ENCODE results near the gene LRMDA.

Gene LRMDA

DNA sequence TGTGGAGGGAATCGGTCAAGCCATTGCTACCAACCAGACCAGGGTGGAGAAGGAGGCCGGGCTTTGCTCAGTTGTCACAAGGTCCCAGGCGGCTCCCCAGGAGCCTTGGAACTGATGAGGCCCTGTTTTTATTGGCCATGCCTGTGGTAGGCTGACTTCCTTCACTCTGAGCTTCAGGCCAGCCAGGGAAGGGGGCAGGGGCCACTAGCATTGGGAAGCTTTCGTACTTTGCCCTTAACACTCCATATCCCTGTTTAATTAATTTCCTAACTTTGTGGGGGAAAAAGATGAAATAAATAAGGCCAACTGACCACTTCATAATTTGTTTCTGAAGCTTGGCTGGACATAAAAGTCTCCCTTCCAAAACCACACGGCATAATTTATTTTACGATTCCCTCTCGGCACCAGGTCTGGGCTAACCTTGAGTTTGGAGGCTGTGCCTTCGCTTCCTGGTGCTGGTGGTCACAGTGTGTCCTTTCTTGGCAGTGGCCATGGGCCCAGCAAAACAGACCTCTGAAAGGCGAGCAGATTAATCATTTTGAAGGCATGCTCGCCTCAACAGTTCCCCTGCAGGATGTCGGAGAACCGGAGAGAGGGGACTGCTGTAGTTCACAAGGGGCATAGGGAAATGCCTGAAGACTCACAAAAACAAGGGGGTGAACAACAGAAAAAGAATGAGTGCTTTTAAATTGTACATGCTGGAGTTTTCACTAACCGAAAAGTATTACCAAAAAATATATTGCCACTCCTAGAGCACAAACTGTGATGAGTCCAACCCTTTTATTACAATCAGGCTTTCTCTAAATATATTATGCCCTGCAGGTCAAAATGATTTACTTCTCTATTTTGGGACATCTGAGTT is 966.0 kb downstream of the LRMDA start:
- no peak for DNase-seq

- no peak for DNase-seq
Observed at GRCh38 chr10:76398043-76398710, 966.8 kb downstream of the LRMDA start.

DNA sequence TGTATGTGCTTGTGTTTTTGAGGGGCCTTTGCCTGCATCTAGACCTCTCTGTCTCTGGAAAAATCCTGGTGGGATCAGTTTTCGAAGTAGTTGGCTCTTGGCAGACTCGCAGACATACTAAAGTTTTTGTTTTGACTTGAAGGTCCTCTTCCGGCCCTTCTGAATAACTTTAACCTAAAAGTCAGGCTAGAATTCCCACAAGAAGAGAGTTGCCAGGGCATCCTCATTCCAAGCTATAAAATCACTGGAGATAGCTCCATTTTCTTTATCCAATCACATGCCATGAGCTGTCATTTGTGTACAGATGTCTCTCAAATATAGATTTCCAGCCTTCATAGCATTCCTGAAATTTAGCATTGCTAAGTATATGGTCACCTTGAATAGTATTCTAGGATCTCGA is 967.8 kb downstream of the LRMDA start:
- no peak for DNase-seq

DNA sequence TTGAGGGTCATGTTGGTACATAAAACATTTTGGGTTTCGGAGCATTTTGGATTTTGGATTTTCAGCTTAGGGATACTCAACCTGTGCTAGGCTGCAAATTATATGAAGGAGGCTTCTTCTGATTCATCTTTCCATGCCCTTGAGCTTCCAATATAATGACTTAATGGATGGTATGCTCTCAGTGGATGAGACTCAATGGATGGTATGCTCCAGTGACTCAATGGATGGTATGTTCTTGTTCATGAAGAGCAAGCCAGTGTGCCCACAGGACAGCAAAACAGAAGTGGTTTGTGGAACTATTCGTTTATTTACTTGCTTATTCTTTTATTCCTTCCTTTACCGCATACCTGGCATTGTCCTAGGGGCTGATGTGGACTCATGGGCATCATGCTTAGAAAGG is 969.6 kb downstream of the LRMDA start:
- no peak for DNase-seq

GRCh38 chr10:76403912-76404311 is 972.5 kb downstream of the LRMDA start:
- no peak for DNase-seq

DNA sequence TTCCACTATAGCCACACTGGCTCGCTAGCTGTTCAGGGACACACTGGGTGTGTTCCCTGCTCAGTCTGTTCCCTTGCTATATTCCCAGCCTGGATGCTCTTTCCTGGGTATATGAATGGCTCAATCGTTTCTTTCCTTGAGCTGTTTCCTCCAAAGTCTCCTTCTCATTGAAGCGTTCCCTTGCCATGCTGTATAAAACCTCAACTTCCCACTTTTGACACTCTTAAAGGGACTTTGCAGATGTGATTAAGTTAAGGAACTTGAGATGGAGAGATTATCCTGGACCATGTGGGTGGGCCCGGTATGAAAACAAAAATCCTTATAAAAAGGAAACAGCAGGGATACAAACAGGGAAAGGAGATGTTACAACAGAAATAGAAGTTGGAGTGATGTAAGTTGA is 973.1 kb downstream of the LRMDA start:
- no peak for DNase-seq

DNA sequence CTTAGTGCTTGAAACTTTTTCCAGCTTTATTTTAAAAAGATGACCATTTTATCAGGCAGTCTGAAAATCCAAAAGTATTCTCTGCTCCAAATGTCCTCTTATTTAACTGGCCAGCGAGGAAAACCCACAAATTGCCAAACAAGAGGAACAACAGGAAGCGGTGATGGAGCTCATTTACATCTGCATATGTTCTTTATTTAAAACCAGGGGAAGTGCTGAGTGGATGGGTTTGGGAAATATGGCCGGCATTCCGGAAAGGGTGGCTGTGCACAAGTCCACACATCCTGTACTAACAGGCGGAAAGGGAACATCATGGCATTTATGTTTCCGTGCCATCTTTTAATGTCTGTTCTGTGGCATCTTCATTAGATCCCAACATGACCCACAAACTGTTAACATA is 974.5 kb downstream of the LRMDA start:
- DNase-seq = no peak

GRCh38 chr10:76408646-76409045 is 977.2 kb downstream of the LRMDA start:
- DNase-seq = no peak

- DNase-seq = no peak
Observed at GRCh38 chr10:76411729-76412435, 980.5 kb downstream of the LRMDA start.

DNA sequence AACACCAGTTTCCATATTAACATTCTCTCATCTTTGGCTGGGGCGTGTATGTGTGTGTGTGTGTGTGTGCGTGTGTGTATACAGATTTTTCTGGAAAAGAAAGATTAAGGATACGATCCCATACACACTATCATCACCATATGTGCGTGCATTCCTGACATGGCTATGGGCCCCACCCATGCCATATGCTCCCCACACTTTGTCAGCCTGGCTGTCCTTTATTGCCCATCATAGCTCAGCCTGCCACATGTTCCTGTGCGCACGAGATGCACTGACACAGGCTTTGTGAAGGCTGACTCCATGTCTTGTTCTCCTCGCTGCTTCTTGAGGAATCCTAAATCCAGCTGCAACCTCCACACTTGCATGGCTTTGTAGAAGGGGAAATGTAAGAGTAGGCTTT is 984.1 kb downstream of the LRMDA start:
- no peak for DNase-seq

DNA sequence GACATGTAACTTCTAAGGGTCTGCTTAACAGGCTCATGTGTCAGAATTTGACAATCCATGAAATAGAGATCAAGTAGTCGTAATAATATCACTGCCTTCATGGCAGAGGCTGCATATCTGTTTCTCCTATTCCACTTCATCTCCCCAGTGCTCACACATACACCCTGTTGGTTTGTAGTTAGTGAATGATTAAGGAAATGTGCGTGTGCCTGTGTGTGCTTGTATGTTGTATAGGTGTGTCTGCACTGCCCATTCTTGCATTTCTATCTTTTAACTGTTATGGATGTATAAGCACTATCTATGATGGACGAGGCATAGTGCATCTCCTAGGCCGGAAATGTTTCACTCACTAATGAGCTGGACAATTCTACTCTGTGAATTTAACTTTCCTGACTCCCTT is 985.2 kb downstream of the LRMDA start:
- no peak for DNase-seq

DNA sequence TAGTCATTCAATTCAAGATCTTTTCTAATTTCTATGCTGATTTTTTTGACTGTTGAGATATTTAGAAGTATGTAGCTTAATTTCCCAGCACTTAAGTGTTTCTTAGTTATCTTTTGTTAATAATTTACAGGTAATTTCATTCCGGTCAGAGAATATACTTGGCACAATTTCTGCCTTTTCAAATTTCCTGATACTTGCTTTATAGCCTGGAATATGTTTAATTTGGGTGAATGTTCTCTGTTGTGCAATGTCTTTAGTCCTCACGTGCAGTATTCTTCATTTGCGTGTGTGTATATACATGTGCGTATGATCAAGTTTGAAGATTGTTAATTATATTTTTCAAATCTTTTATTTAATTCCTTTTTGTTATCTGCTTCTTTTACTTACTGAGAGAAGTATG is 989.3 kb downstream of the LRMDA start:
- DNase-seq = no peak

DNA sequence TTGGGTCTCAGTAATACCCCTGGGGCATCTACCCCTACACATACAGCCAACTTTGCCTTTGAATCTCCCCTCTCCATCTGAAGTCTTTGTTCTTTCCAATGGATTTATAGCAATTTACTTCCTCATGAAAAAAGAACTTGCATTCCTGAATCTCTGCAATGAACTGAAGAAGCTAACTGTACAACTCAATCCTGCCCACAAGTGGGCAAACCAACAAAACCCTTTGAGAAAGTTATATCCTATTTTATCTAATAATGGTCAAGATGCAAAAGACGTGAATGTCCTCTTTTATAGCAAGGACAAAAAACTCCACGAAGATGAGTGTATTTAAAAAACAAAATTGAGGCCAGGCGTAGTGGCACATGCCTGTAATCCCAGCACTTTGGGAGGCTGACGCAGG is 991.3 kb downstream of the LRMDA start:
- DNase-seq = no peak

- no peak for DNase-seq
Observed at GRCh38 chr10:76428551-76429367, 997.3 kb downstream of the LRMDA start.

DNA sequence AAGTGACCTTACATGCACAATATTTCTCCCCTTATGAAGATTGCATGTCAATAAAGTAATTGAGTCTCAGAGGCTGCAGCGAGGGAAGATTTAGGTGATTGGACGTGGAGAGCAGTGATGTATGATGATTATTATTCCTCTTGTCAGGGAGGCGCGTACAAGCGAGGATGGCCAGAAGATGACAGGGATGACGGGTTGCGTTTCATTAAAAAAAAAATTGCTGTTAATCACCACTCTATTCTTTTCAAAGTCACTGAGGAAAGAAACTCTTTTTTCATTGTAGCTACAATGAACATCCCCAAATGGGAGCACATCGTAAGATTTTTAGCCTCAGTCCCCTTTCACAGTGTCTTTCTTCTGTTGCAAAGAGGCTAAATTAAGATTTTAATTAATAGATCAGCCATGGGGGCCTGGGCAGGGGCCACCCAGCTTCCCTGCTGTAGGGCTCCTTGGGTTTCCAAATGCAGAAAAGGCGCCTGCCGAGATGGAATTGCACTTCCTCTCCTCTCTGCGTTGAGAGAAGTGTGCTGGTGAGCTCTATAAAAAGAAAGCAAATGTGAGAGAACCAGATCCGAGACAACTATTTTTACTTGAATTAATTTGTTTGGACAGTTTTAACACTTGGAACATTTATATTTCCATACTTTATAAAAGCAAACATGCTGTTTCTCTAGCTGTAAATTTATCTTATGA is 998.1 kb downstream of the LRMDA start:
- no peak for DNase-seq

GRCh38 chr10:76430061-76430645 is 998.7 kb downstream of the LRMDA start:
- DNase-seq = no peak

GRCh38 chr10:76432016-76433012 is 1000.9 kb downstream of the LRMDA start:
- no peak for DNase-seq

- peak; percentile 4 for DNase-seq
Observed at GRCh38 chr10:76433161-76434005, 1002.0 kb downstream of the LRMDA start.

- DNase-seq = no peak
Observed at GRCh38 chr10:76435157-76435556, 1003.7 kb downstream of the LRMDA start.

GRCh38 chr10:76436401-76436811 is 1005.0 kb downstream of the LRMDA start:
- DNase-seq = no peak
